ENCODE data around the gene CD22.
"Not testable (repeated sequence)": the region's sequence is repeated elsewhere in the genome, so short reads cannot be mapped to it uniquely, and the experiment has no call there.

Gene CD22

GRCh38 chr19:35362261-35363000 lies 33.4 kb downstream of the CD22 start:
- no peak for DNase-seq

- DNase-seq = no peak
These were observed 34.1 kb downstream of the CD22 start for GRCh38 chr19:35363001-35363590.

GRCh38 chr19:35363711-35364425 lies 34.9 kb downstream of the CD22 start:
- no peak for DNase-seq

GRCh38 chr19:35365303-35365702 lies 36.3 kb downstream of the CD22 start:
- no peak for DNase-seq

GRCh38 chr19:35368378-35368777 lies 39.4 kb downstream of the CD22 start:
- no peak for DNase-seq

- no peak for DNase-seq
These were observed 40.5 kb downstream of the CD22 start for GRCh38 chr19:35369522-35369921.

GRCh38 chr19:35370722-35371121 lies 41.7 kb downstream of the CD22 start, which contains the start of gene GPR42:
TSS of gene GPR42 (plus strand) at chr19:35371068. CDS start at chr19:35371360, 292 bp downstream.
- DNase-seq = no peak

- DNase-seq = no peak
These were observed 44.5 kb downstream of the CD22 start for GRCh38 chr19:35373492-35373891.

GRCh38 chr19:35374031-35374430 lies 45.0 kb downstream of the CD22 start:
- not testable (repeated sequence) for DNase-seq

- DNase-seq = no peak
These were observed 46.7 kb downstream of the CD22 start for GRCh38 chr19:35375505-35376307.

GRCh38 chr19:35377656-35378055 lies 48.7 kb downstream of the CD22 start:
- no peak for DNase-seq

GRCh38 chr19:35378356-35378755 lies 49.4 kb downstream of the CD22 start:
- no peak for DNase-seq

GRCh38 chr19:35379545-35379944 lies 50.6 kb downstream of the CD22 start:
- not testable (repeated sequence) for DNase-seq

- no peak for DNase-seq
These were observed 51.0 kb downstream of the CD22 start for GRCh38 chr19:35379992-35380391.

- no peak for DNase-seq
These were observed 51.6 kb downstream of the CD22 start for GRCh38 chr19:35380450-35381124.

GRCh38 chr19:35381318-35381717 lies 52.3 kb downstream of the CD22 start:
- no peak for DNase-seq

GRCh38 chr19:35381926-35382325 lies 52.9 kb downstream of the CD22 start:
- no peak for DNase-seq

GRCh38 chr19:35383536-35383935 lies 54.5 kb downstream of the CD22 start:
- no peak for DNase-seq

- DNase-seq = no peak
These were observed 59.5 kb downstream of the CD22 start for GRCh38 chr19:35388277-35389054.

GRCh38 chr19:35389192-35389861 lies 60.3 kb downstream of the CD22 start:
- no peak for DNase-seq
